HG02623 (cell line): ENCODE results near the gene ESR2.

ENCODE experiments used
- ATAC-seq: cut with Tn5 transposase; IDR thresholded peaks from one replicate; pipeline ENCODE4 v1.9.1; 2021; ENCODE audit warnings: moderate library complexity; ENCODE audit not compliant: unreplicated experiment

The ESR2 gene

DNA sequence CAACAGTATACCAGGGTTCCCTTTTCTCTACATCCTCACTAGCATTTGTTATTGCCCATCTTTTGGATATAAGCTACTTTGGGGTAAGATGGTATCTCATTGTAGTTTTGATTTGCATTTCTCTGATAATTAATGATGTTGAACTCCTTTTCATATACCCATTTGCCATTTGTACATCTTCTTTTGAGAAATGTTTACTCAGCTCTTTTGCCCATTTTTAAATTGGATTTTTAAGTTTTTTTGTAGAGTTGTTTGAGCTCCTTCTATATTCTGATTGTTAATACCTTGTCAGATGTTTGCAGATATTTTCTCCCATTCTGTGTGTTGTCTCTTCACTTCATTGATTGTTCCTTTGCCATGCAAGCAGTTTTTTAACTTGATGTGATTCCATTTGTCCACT, 22.2 kb downstream of the ESR2 start:
- ATAC-seq = no peak

GRCh38 chr14:64266239-64266638, 27.9 kb downstream of the ESR2 start:
- ATAC-seq = no peak

DNA sequence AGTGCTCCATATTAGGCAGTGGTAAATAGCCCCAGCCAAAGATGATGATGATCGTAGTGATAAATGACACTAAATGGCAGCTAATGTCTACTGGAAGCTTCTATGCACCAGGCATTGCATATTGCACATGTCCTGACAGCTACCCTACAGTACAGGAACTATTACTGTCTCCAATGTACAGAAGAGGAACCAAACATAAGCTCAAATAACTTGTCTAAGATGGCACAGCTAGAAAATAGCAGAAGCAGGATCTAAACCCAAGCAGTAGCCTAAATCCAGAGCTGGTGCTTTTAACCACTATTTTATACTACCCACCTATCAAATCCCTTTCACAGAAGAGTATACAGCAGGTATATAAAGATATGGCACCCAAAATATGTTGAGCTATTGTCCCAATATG, 28.9 kb downstream of the ESR2 start:
- ATAC-seq = no peak

DNA sequence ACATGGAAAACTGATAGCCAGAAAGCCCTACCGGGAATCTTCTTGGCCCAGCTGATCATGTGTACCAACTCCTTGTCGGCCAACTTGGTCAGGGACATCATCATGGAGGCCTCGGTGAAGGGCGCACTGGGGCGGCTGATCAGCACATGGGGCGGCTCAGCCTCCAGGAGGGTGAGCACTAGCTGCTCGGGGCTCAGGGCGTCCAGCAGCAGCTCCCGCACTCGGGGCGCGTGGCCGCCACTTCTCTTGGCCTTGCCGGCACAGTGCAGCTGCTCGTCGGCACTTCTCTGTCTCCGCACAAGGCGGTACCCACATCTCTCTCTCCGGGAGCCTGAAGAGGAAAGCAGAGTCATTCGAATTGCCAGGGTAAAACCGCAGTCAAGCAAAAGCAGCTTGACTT, 33.8 kb downstream of the ESR2 start:
- ATAC-seq = no peak

DNA sequence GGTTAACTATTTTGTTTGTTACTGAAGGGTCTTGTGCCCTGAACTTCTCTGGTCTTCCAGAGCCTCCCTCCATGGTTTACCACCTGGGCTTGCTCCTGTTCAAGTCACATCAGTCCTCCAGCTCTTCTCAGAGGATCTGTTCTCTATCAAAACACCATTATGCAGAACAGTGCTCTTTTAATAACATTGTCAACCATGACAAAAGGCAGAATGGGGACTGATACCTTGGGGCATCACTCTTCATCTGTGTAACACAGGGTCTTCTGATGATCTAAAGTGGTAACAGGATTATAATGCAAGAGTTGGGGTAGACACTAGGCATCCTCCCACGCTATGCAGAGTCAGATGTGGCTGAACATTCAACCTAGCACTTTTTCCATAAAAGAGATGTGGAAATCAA, 38.4 kb downstream of the ESR2 start:
- ATAC-seq = no peak

DNA sequence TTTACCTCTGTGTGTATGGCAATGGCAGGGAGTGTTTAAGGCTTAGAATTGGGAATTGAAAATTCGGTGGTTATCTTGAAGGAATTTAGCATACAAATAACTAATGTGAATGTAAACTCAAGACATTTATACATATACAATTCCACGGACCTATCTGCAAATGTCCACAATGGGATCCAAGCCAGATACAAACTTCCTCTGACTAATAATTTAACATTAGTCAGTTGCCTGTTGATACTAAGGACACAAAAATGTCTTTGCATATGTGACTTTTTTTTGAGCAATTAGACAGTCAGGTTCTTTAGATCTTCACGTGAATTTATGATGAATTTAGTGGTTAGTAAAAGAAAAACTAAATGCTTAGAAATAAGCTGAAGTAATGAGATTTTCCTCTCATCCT, 40.5 kb downstream of the ESR2 start:
- ATAC-seq = no peak

DNA sequence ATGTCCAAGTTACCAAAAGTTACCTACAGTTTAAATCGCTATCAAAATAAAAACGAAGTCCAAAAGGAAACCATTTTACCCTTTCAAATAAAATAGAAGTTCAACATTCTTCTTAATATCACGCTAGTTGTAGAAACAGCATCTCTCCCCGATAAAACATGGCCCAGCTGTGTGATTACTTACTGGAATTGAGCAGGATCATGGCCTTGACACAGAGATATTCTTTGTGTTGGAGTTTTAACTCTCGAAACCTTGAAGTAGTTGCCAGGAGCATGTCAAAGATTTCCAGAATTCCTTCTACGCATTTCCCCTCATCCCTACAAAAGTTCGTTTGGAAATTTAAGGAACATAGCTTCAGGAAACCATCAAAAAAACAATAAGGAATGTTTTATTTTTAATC, 44.8 kb downstream of the ESR2 start:
- no peak for ATAC-seq

DNA sequence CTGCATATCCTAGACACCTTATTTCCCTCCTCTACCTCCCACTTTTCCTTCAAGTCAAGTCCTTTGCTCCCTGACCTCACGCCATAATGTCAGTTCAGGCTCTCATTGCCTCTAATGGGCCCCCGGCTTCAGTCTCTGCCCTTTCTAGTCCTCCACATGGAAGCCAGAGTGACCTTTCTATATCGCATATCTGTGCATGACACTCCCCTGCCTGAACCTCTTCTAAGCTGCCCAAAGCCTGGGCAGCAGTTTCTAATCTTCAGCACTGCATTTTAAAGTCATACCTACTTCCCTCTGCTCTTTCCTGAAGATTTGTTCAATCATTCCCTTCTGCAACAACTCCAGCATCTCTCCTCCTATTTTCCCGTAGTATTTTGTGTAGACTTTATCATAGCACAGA, 45.5 kb downstream of the ESR2 start:
- no peak for ATAC-seq

DNA sequence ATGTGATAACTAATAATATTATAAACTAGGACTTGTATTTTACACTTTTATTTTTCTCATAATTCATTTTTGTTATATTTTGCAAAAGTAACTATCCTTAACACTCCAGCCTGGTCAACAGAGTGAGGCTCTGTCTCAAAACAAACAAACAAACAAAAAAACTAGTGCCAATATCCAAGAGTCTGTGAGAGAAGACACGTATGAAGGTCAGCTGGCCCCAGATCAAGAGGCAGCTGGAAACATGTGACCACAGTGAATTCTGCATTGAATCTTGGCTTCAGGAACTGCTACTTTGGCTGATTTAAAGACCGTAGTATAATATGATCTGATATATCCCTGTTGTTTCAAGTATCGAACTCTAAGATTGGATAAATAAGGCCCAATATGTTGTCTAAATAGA, 47.0 kb downstream of the ESR2 start:
- no peak for ATAC-seq

- no peak for ATAC-seq
Measured at GRCh38 chr14:64246688-64247087, 47.5 kb downstream of the ESR2 start.

- no peak for ATAC-seq
Measured at GRCh38 chr14:64245491-64245890, 48.7 kb downstream of the ESR2 start.

GRCh38 chr14:64244279-64244678, 49.9 kb downstream of the ESR2 start:
- no peak for ATAC-seq

GRCh38 chr14:64238631-64239030, 55.5 kb downstream of the ESR2 start:
- ATAC-seq = no peak

GRCh38 chr14:64238049-64238448, 56.1 kb downstream of the ESR2 start:
- ATAC-seq = no peak

DNA sequence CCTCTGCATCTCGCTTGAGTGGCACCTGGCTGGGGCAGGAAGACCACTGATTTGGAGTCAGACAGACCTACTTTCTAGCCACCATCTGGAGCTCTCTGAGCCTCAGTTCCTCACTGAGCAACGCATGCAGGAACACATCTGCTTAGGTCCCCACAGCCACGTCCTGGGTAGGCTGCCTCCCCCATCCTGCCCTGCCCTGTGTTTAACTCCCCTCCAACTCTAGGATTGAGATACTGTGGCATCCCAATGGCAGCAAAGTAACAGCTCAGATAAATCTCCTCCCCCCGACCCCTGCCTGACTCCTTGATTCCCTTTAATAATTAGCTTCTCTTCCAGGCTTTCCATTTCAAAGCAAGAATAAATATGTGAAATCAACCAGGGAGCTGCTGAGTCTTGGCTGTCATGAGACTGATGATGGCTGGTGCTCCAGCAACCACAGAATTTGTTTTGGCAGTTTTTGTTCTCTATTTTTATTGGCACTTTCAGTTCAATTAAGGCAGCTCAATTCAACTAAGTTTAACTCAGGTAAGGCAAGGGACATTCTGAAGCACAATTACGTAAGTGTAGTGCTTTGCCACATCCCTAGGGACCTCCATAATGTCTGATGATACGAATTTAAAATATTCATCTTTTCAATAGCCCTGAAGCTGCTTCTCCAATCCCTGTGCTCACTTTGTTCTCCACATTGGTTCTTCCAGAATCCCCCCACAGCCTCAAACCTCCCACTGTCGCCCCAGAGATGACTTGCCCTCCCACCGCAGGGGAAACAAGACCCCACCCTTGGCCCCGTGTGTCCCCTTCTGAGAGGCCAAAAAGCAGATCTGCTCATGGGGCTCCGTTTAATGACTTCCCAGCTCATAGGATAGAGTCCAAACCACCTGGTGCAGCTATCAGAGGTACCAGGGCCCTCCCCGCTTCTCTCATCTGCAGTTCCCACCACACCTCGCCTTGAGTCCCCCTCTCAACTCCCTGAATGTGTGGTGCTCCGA, 58.2 kb downstream of the ESR2 start:
- peak; percentile 65 for ATAC-seq

GRCh38 chr14:64234877-64235651, 59.1 kb downstream of the ESR2 start:
- no peak for ATAC-seq

- ATAC-seq = no peak
Measured at GRCh38 chr14:64233531-64234190, 60.5 kb downstream of the ESR2 start.

- ATAC-seq = no peak
Measured at GRCh38 chr14:64232944-64233343, 61.2 kb downstream of the ESR2 start.

DNA sequence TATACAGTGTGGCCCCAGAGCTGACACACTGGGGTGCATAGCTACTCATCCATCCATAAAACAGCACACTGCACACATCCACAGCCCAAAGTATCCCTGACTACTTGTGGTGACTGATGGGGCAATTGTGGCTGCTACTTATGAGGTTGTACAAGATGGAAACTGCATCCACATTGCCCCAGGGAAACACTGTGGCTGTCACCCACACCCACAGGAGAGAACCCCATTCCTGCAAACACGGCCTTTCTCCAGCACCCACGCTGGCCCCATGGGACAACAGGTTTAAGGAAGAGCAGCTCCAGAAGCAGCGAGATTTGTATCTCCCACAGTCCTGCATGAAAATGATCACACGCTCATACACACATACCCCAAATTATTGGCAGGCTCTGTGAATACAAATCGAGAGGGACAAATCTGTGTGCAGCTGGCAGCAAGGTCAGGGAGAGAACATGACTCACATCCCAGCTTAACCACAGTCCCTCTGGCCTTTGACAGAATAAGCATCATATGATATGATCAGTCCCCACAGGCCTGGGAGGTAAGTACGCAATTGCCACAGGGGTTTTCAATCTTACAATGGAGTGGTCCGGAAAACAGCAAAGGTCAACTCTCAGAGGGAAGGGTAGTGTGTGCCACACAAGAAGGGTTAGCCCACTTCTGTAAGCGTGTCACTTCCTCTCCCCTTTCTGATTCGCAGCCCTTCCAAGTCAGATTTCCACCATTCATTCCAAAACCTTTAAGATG, 61.9 kb downstream of the ESR2 start:
- ATAC-seq = no peak

- no peak for ATAC-seq
Measured at GRCh38 chr14:64229489-64229888, 64.7 kb downstream of the ESR2 start.

- ATAC-seq = no peak
Measured at GRCh38 chr14:64227856-64228255, 66.3 kb downstream of the ESR2 start.
